NB4 (cell line): Measurements from ENCODE around the gene PCNT.

Experiments used
- MYC ChIP-seq: IDR thresholded peaks from 2 replicates; pipeline ENCODE4 v1.6.1; 2011; ENCODE audit warnings: low read depth, low read length
- POLR2A ChIP-seq: IDR thresholded peaks from 2 replicates; pipeline ENCODE4 v1.6.1; 2011; ENCODE audit warnings: mild to moderate bottlenecking; ENCODE audit not compliant: insufficient read length; ENCODE audit errors: extremely low read depth
- TF ChIP-seq, protein P1 (sequence below): IDR thresholded peaks from one replicate; pipeline ENCODE4 v1.5.1; 2012; ENCODE audit warnings: low read depth, low read length
- TF ChIP-seq, protein P2 (sequence below): IDR thresholded peaks from 2 replicates; pipeline ENCODE4 v1.6.1; 2011; ENCODE audit warnings: low read depth, low read length

DNA sequence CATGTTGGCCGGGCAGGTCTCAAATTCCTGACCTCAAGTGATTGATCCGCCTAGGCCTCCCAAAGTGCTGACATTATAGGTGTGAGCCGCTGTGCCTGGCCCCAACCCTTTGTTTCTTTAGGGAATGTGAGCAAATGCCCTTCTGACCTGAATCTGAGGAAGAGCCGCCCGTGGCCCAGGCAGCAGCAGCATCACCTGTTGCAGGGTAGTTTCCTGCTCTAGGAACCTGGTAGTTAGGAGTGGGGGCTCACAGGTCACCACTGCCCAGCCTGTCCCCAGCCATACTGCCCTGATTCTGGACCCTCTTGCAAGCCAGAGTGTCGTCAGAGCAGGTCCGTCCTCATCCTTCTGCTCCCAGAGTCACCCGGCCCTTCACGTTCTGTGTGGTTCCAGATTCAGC, 24.8 kb upstream of the PCNT start:
- TF ChIP-seq, protein P1, sequence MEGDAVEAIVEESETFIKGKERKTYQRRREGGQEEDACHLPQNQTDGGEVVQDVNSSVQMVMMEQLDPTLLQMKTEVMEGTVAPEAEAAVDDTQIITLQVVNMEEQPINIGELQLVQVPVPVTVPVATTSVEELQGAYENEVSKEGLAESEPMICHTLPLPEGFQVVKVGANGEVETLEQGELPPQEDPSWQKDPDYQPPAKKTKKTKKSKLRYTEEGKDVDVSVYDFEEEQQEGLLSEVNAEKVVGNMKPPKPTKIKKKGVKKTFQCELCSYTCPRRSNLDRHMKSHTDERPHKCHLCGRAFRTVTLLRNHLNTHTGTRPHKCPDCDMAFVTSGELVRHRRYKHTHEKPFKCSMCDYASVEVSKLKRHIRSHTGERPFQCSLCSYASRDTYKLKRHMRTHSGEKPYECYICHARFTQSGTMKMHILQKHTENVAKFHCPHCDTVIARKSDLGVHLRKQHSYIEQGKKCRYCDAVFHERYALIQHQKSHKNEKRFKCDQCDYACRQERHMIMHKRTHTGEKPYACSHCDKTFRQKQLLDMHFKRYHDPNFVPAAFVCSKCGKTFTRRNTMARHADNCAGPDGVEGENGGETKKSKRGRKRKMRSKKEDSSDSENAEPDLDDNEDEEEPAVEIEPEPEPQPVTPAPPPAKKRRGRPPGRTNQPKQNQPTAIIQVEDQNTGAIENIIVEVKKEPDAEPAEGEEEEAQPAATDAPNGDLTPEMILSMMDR: no peak
- no peak for TF ChIP-seq POLR2A
- no peak for TF ChIP-seq MYC
- TF ChIP-seq, protein P2, sequence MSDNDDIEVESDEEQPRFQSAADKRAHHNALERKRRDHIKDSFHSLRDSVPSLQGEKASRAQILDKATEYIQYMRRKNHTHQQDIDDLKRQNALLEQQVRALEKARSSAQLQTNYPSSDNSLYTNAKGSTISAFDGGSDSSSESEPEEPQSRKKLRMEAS: no peak
